Measurements from ENCODE around the gene MTHFD1. TPM values are rescaled to one million over a fixed set of nuclear protein-coding genes. Genes with fewer than 3 reads are reported as not detected.

The MTHFD1 gene
- total RNA-seq, 2 donors from 2014 or later, result 26.1 to 34.7 TPM

DNA sequence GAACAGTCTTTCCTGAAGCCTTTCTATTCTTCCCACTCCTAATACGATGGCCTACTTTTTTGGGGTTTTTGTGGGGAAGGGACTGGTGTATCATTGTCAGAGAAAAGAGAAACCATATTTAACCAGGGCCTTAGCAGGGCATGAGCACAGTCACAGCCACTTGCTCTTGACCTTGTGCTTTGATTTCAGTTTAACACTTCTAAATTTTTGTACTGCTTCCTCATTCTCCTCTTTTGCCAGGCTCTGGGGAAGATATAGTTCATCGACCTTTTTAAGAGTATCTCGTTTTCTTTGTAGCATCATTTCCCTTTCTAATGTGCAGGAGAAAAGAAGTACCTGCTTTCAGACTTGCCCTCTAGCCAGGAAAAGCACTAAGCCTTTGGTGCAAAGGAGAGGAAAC is 118.6 kb downstream of the MTHFD1 start:
- no peak for TF ChIP-seq POLR2AphosphoS5 (IDR thresholded peaks at IDR 0.05)
- TF ChIP-seq, protein P1, sequence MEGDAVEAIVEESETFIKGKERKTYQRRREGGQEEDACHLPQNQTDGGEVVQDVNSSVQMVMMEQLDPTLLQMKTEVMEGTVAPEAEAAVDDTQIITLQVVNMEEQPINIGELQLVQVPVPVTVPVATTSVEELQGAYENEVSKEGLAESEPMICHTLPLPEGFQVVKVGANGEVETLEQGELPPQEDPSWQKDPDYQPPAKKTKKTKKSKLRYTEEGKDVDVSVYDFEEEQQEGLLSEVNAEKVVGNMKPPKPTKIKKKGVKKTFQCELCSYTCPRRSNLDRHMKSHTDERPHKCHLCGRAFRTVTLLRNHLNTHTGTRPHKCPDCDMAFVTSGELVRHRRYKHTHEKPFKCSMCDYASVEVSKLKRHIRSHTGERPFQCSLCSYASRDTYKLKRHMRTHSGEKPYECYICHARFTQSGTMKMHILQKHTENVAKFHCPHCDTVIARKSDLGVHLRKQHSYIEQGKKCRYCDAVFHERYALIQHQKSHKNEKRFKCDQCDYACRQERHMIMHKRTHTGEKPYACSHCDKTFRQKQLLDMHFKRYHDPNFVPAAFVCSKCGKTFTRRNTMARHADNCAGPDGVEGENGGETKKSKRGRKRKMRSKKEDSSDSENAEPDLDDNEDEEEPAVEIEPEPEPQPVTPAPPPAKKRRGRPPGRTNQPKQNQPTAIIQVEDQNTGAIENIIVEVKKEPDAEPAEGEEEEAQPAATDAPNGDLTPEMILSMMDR (IDR thresholded peaks at IDR 0.05), result no peak
- TF ChIP-seq POLR2A (IDR thresholded peaks at IDR 0.05), result no peak
- peak overlapping the region; percentile 98 to 99 for H3K27ac ChIP-seq
- H3K4me3 ChIP-seq, result peak overlapping the region in 1 of 2 donors; percentile 92
- intact Hi-C loops (cut with DNase I), result no loop called here
- no peaks in the 10 kb centered on the region for H3K9me3 ChIP-seq
- H3K36me3 ChIP-seq, result no peaks in the 10 kb centered on the region
- peaks cover 14% of the 10 kb centered on the region for H3K4me1 ChIP-seq (replicated peaks)
- H3K27me3 ChIP-seq (replicated peaks; ENCODE audit: insufficient read depth), result no peaks in the 10 kb centered on the region
- 38% methylated on average over 3 of the region's 3 CpGs for WGBS
- DNase-seq (ENCODE audit: low spot score), result no peak

DNA sequence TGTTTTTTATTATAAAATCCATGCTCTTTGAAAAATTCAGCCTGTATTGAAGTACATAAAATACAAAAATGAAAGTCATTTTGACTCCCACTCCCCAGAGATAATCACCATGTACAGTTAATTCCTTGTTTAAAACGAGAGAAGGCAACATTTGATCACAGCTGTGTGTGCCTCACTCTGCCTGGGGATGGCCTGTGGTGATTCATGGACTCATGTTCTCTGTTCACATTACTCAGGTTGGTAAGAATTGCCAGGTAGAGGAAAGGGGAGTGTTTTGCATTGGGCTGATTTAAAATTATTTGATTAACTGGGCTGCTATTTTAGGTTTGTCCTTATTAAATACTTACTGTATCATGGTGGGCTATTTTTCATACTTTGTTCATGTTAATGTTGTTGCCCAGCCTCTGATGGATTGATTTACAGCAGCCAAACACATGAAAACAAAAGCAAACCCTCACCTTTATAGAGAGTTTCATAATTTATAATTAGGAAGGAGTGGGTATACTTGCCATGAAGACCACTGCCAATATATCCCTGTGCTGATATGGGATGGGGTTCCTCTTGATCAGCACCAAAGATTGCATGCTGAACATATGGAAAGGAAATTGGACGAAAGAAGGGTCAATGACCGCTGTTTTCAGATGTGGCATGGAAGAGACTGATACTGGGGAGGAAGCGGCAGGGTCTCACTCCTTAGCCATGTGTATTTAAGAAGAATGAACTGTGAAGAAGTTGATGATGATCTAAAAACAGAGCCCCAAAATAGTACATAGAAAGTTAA is 119.4 kb downstream of the MTHFD1 start:
- Histone ChIP-seq H3K4me1 (replicated peaks) (peaks cover 22% of the 10 kb centered on the region), H3K27me3 (replicated peaks; ENCODE audit: insufficient read depth) (no peaks in the 10 kb centered on the region), H3K4me3 (peak overlapping the region in 1 of 2 donors; percentile 92), H3K27ac (peak overlapping the region; percentile 98 to 99), H3K9me3 (no peaks in the 10 kb centered on the region), H3K36me3 (no peaks in the 10 kb centered on the region)
- TF ChIP-seq, protein P1 (IDR thresholded peaks at IDR 0.05), result no peak
- TF ChIP-seq POLR2A (IDR thresholded peaks at IDR 0.05) (no peak), POLR2AphosphoS5 (IDR thresholded peaks at IDR 0.05) (no peak)
- WGBS, result 75% methylated on average over 4 of the region's 4 CpGs
- DNase-seq (ENCODE audit: low spot score), result no peak
- intact Hi-C loops (cut with DNase I), result no loop called here

DNA sequence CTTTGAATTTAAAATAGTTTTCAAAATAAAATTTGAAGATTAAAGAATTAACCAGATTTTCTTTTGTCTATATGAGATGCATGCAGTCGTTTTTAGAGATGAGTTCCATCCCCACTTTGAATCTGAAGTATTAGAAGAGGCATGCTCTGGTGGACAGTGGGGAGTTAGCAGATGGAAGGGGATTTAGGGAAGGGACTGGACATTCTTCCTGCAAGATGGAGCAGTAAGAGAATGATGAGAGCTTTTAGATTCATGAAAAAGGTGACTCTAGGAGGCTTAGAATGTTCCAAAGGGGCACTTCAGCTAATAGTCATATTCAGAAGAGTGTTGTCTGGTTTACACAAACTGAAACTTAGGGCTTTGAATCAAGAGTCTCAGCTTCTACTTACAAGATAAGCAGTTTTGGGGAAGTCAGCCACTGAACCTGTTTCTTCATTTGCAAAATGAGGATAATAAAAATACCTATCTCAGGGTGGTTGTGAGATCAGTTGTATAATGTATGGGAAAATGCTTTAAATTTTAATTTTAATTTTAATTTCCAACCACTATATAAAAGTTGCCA is 120.1 kb downstream of the MTHFD1 start:
- H3K4me1 ChIP-seq (replicated peaks), result peaks cover 24% of the 10 kb centered on the region
- no peaks in the 10 kb centered on the region for H3K27me3 ChIP-seq (replicated peaks; ENCODE audit: insufficient read depth)
- WGBS, result 25% methylated on average over 1 of the region's 1 CpG
- no peak overlapping the region for H3K4me3 ChIP-seq
- intact Hi-C loops (cut with DNase I), result no loop called here
- no peaks in the 10 kb centered on the region for H3K9me3 ChIP-seq
- peak overlapping the region; percentile 53 to 98 for H3K27ac ChIP-seq
- no peaks in the 10 kb centered on the region for H3K36me3 ChIP-seq
- DNase-seq (ENCODE audit: low spot score), result no peak
- TF ChIP-seq POLR2AphosphoS5 (IDR thresholded peaks at IDR 0.05), result no peak
- TF ChIP-seq, protein P1 (IDR thresholded peaks at IDR 0.05), result no peak
- no peak for TF ChIP-seq POLR2A (IDR thresholded peaks at IDR 0.05)

DNA sequence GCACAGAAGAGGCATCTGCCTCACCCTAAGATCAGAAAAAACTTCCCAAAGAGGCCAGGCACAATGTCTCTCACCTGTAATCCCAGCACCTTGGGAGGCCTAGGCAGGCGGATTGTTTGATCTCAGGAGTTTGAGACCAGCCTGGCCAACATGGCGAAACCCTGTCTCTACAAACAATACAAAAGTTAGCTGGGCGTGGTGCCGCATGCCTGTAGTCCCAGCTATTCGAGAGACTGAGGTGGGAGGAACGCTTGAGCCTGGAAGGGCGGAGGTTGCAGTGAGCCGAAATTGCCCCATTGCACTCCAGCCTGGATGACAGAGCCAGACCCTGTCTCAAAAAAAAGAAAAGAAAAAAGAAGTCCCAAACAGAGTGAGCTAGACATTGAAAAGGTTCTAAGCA is 120.9 kb downstream of the MTHFD1 start:
- DNase-seq (ENCODE audit: low spot score), result no peak
- Histone ChIP-seq H3K36me3 (no peaks in the 10 kb centered on the region), H3K4me3 (no peak overlapping the region), H3K9me3 (no peaks in the 10 kb centered on the region), H3K27me3 (replicated peaks; ENCODE audit: insufficient read depth) (no peaks in the 10 kb centered on the region), H3K4me1 (replicated peaks) (peaks cover 26% of the 10 kb centered on the region), H3K27ac (peak overlapping the region; percentile 30 to 98)
- intact Hi-C loops (cut with DNase I), result no loop called here
- 79% methylated on average over 8 of the region's 8 CpGs for WGBS
- TF ChIP-seq, protein P1 (IDR thresholded peaks at IDR 0.05), result no peak
- TF ChIP-seq POLR2AphosphoS5 (IDR thresholded peaks at IDR 0.05), result no peak
- TF ChIP-seq POLR2A (IDR thresholded peaks at IDR 0.05), result no peak

Small RNAs within 50 kb of the gene (small RNA-seq; reads per million reads assigned to genes)
- 0 reads per million in 2 donors for gene AL161756.2

Other genes starting within 250 kb of the MTHFD1 start
- 10 to 100 TPM in 1 of 2 donors, under 1 TPM in 1; 0.68 to 21.4 TPM for gene ESR2, start 94.0 kb upstream of the MTHFD1 start, total RNA-seq
- gene AKAP5, start 77.1 kb downstream of the MTHFD1 start, total RNA-seq, result under 1 TPM; 0.51 to 0.82 TPM
- gene ZBTB25, start 115.5 kb downstream of the MTHFD1 start, total RNA-seq, result 10 to 100 TPM; 10.2 to 20.2 TPM
- gene ZBTB1, start 116.4 kb downstream of the MTHFD1 start, total RNA-seq, result 10 to 100 TPM; 56.5 to 74.3 TPM
- 10 to 100 TPM; 35.9 to 59.9 TPM for gene HSPA2, start 152.4 kb downstream of the MTHFD1 start, total RNA-seq
- gene PPP1R36, start 161.6 kb downstream of the MTHFD1 start, total RNA-seq, result 1 to 10 TPM; 2.0 to 8.6 TPM